ENCODE results near the gene IRF3.

IRF3 gene

GRCh38 chr19:49614096-49614833 lies 51.4 kb downstream of the IRF3 start:
- DNase-seq = no peak

GRCh38 chr19:49613374-49613773 lies 52.3 kb downstream of the IRF3 start:
- DNase-seq = no peak

Measured in GDM1 (cell line).